GM19452 (cell line): ENCODE results near the gene NR3C2.
"Not testable (repeated sequence)": the region's sequence is repeated elsewhere in the genome, so short reads cannot be mapped to it uniquely, and the experiment has no call there.

ENCODE experiments used
- ATAC-seq: cut with Tn5 transposase; IDR thresholded peaks from one replicate; pipeline ENCODE4 v1.9.1; 2021; ENCODE audit not compliant: unreplicated experiment

NR3C2 gene

GRCh38 chr4:148173397-148174017, 268.7 kb downstream of the NR3C2 start:
- ATAC-seq: no peak

DNA sequence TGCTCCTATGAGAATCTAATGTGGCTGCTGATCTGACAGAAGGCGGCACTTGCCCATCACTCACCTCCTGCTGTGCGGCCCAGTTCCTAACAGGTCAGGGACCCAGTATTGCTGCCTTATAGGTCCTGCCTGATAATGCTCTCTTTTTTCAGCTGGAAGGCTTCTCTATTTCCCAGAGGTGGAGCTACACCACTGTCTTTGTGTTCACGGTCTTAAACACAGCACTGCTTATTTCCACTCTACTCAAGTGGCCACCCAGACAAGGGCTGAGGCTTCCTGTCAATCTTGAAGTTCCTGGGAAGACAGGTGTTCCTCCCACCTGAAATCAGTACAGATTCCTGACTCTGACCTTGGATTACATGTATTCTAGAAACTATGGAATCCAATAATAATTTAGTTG, 270.6 kb downstream of the NR3C2 start:
- no peak for ATAC-seq

GRCh38 chr4:148170408-148171365, 271.5 kb downstream of the NR3C2 start:
- ATAC-seq: no peak

DNA sequence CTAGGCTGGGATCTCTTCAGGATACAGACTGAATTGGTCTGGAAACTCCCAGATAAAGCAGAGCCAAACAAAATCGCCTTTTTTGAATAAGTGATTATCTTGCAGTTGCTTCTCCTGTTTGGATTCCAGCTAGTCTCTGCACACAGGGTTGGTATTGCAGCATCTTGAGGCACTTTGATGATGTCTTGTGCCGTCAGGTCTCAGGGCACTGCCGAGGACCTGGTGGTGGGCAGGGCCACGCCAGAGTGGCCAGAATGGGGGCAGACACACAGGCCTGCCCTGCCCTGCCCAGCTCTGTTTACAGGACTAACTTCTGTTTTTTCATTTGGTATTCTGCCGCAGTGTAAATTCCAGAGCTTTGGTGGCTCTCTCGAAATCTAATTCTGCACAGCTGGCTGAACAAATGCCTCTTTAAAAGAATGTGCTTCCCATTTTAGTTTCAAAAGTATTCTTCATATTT, 276.1 kb downstream of the NR3C2 start:
- ATAC-seq: no peak

DNA sequence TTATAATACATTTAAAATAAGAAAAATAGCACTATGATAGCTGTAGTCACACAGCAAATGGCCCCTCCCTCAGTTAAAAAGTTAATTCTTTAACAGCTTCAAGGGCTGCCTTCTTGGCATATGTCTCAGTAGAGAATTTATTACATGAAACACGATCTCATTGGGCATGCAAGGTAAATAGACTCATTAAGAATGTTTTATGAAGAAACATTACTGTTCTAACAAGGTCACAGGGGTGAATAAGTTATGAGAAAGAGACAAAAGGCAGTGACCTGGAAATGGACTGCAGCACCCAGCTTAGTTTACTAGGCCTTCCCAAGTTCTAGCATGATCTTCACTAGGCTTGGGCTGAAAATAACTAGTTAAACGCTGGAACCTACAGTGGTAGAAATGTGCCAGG, 277.7 kb downstream of the NR3C2 start:
- ATAC-seq: no peak

- ATAC-seq: no peak
Observed at GRCh38 chr4:148162991-148163390, 279.2 kb downstream of the NR3C2 start.

- ATAC-seq: no peak
Observed at GRCh38 chr4:148162519-148162918, 279.7 kb downstream of the NR3C2 start.

DNA sequence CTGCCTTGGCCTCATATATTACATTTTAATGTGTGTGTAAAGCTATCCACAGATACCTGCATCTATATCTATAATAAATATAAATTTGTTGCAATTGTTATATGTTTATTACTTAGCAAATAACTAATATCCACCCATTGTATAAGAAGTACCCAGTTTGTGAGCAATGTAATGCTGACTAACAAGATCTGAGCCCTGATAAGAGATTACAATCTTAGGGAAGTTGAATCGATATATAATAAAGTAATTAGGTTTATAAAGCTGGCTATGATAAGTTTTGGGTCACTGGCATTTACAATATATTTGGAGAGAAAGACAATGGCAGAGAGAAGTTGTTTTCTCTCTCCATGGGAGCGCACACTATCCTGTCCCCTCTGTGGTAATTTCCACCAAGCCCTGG, 280.6 kb downstream of the NR3C2 start:
- no peak for ATAC-seq

- no peak for ATAC-seq
Observed at GRCh38 chr4:148159793-148160192, 282.4 kb downstream of the NR3C2 start.

GRCh38 chr4:148154769-148155168, 287.4 kb downstream of the NR3C2 start:
- no peak for ATAC-seq

GRCh38 chr4:148152868-148153625, 289.2 kb downstream of the NR3C2 start:
- no peak for ATAC-seq

- ATAC-seq: no peak
Observed at GRCh38 chr4:148151806-148152205, 290.4 kb downstream of the NR3C2 start.

GRCh38 chr4:148145475-148145874, 296.7 kb downstream of the NR3C2 start:
- no peak for ATAC-seq

GRCh38 chr4:148143174-148143573, 299.0 kb downstream of the NR3C2 start:
- ATAC-seq: no peak

DNA sequence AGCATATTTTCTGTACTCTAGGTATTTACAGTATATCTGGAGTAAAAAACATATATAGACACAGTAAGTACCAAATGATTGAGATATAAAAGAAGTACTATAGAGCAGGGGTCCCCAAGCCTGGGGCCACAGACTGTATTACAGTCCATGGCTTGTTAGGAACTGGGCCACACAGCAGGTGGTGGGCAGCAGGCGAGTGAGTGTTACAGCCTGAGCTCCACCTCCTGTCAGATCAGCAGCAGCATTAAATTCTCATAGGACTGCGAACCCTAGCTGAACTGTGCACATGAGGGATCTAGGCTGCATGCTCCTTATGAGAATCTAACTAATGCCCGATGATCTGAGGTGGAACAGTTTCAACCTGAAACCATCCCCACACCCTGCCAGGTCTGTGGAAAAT, 300.7 kb downstream of the NR3C2 start:
- no peak for ATAC-seq

DNA sequence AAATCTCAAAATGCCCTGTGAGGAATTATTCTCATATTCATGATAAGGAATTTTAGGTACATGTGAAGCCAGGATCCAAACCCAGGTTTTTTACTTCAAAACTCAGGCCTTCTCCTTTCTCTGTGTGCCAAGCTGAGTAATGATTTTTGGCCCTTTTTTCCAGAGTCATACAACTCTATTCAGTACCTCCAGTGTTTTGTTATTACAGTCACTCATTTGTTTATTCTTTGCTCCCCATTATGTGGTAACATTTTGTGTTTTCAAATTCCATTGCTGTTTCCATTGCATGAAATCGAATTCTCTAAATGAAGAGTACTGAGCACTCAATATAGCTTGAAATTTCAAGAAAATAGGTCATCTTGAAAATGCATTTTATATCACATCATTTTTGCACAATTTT, 315.4 kb downstream of the NR3C2 start:
- no peak for ATAC-seq

DNA sequence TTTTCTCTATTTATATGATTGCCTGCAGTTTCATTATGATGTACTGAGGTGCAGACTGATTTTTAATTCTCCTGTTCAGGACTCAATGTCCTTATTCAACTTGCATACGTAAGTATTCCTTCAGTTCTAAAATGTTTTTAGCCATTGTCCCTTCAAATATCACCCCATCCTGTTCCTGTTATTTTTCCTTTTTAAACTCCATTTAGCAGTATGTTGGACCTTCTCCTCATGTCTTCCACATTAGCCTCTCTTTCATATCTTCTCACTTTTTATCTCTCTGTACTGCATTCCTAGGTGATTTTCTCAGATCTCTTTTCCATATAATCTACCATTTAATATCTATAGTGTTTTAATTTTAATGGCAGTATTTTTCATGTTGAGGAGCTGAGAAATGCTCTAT, 317.7 kb downstream of the NR3C2 start:
- no peak for ATAC-seq

DNA sequence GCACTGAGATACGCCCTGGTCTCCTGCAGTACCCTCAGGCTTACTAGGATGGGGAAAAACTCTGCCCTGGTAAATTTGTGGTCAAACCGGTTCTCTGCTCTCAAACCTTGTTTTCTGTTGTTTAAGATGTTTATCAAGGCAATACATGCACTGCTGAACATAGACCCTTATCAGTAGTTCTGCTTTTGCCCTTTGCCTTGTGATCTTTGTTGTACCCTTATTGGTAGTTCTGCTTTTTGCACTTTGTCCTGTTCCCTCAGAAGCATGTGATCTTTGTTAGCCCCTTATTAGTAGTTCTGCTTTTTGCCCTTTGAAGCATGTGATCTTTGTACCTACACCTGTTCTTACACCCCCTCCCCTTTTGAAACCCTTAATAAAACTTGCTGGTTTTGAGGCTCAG, 319.1 kb downstream of the NR3C2 start:
- ATAC-seq: not testable (repeated sequence)

- no peak for ATAC-seq
Observed at GRCh38 chr4:148120216-148120615, 322.0 kb downstream of the NR3C2 start.

DNA sequence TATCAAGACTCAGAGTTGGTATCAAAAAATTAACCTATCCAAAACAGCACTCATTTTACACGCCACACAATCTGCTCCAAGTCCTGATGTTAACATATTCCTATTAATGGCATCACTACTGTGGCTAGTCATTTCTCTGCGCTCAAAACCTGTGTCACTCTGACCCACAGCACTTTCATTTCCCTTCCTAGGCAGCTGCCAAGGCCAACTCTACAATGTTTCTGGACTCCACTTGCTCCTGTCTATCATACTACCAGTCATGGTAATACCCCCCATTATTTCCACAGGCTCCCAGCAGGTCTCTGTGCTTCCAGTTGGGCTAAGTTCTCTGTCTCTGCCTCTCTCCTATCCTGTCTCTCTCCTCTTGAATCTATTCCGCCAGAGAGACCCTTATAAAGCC, 323.6 kb downstream of the NR3C2 start:
- no peak for ATAC-seq

DNA sequence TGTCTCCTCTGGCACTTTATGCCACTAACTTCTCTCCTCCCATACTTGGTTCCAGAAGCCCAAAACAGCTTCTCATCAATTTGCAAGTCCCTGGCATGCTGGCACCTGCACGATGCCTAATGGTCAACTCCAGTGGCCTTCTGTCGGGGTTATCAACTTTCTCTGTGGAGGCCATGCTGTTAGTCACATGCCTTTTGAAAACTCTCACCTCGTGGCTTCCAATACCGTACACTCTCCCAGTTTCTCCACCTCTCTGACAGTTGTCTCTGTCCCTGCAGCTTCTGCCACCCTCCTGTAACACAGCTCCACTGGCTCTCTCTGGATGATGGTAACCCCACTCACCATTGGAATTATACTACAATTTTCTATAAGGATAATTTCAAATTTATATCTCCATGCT, 324.0 kb downstream of the NR3C2 start:
- ATAC-seq: no peak

DNA sequence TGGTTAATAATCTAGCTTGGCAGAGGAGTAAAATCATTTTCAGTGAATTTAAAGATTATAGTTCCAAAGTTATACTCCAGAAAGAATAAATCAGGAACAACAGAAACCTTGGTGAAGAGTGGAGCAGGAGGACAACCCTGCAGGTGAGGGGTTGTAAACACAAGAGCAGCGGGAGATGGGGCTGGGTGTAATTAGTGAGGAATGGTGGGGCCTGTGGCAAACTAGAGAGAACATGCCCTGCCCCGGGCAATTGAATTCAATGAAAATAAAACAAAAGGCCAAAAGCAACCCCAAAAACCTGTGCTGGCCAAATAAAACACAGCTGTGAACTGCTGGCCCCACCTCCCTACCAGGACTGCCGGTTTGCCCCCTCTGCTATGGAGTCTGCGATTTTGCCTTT, 325.2 kb downstream of the NR3C2 start:
- ATAC-seq: no peak
